Measurements from ENCODE around the gene C1QTNF5. TPM values are rescaled to one million over a fixed set of nuclear protein-coding genes. Genes with fewer than 3 reads are reported as not detected.
"Not testable (repeated sequence)": the region's sequence is repeated elsewhere in the genome, so short reads cannot be mapped to it uniquely, and the experiment has no call there.

Gene C1QTNF5
- total and polyA plus RNA-seq, 2 donors (not counting 1 experiment from before 2014, with no cell fraction given): not detected

GRCh38 chr11:119388103-119388502, 47.4 kb upstream of the C1QTNF5 start:
- no peak for DNase-seq
- H3K4me3 Mint-ChIP-seq: no peak overlapping the region
- Histone ChIP-seq H3K79me2 (ENCODE audit: control insufficient read depth, insufficient read depth, low read length) (no peaks in the 10 kb centered on the region), H3K27me3 (replicated peaks in 1 of 4; ENCODE audit: control extremely low read depth in 1 of 4, control insufficient read depth in 3 of 4, insufficient read depth in 4 of 4, low read length in 3 of 4) (peaks cover 0 to 14% (median 8%) of the 10 kb centered on the region in 4 experiments), H3K27ac (ENCODE audit: low read length in 2 of 2) (no peak overlapping the region), H4K20me1 (ENCODE audit: control insufficient read depth, insufficient read depth, low read length, poor library complexity, severe bottlenecking) (no peaks in the 10 kb centered on the region), H3K9ac (ENCODE audit: low read length) (no peak overlapping the region), H3K4me3 (ENCODE audit: control extremely low read depth in 1 of 5, extremely low read depth in 1 of 5, insufficient read depth in 1 of 5, low read depth in 2 of 5, low read length in 4 of 5) (no peak overlapping the region), H3K9me3 (ENCODE audit: control extremely low read depth in 1 of 3, control insufficient read depth in 2 of 3, insufficient read depth in 1 of 3, low read length in 2 of 3) (no peaks in the 10 kb centered on the region), H2AFZ (ENCODE audit: insufficient read depth, low read depth, low read length, poor library complexity, severe bottlenecking) (no peak overlapping the region), H3K4me1 (ENCODE audit: control insufficient read depth in 2 of 2, insufficient read depth in 2 of 2, low read length in 2 of 2) (no peaks in the 10 kb centered on the region), H3K4me2 (replicated peaks; ENCODE audit: low read depth, low read length, poor library complexity, severe bottlenecking) (no peak overlapping the region), H3K36me3 (replicated peaks in 1 of 2; ENCODE audit: control extremely low read depth in 1 of 2, control insufficient read depth in 1 of 2, extremely low read depth in 1 of 2, insufficient read depth in 2 of 2, low read length in 1 of 2) (no peaks in the 10 kb centered on the region)
- H3K27ac Mint-ChIP-seq: no peak overlapping the region
- ChIA-PET POLR2A (no interaction called here), CTCF (interaction anchor here (1.2 kb wide), 1 partner anchor 13 kb away, joined by 3 read pairs; no protein-coding TSS in a partner anchor)
- ATAC-seq (ENCODE audit: low read depth): no peak
- 89% methylated on average over 5 of the region's 7 CpGs for WGBS (ENCODE audit: insufficient coverage)
- intact Hi-C loops (cut with micrococcal nuclease): no loop called here
- no peaks in the 10 kb centered on the region for H3K9me3 Mint-ChIP-seq (ENCODE audit: insufficient read depth)
- no peaks in the 10 kb centered on the region for H3K4me1 Mint-ChIP-seq
- no peak for TF ChIP-seq EZH2 (IDR thresholded peaks at IDR 0.05; ENCODE audit: borderline replicate concordance, insufficient read depth, low read depth, low read length, poor library complexity, severe bottlenecking)
- no peak for TF ChIP-seq CTCF (IDR thresholded peaks at IDR 0.05)
- peaks cover 16% of the 10 kb centered on the region for H3K27me3 Mint-ChIP-seq

- Histone ChIP-seq H3K4me2 (replicated peaks; ENCODE audit: low read depth, low read length, poor library complexity, severe bottlenecking) (no peak overlapping the region), H3K27me3 (replicated peaks in 1 of 4; ENCODE audit: control extremely low read depth in 1 of 4, control insufficient read depth in 3 of 4, insufficient read depth in 4 of 4, low read length in 3 of 4) (peaks cover 0 to 27% (median 16%) of the 10 kb centered on the region in 4 experiments), H3K4me1 (ENCODE audit: control insufficient read depth in 2 of 2, insufficient read depth in 2 of 2, low read length in 2 of 2) (peaks cover 12 to 17% of the 10 kb centered on the region in 2 donors), H2AFZ (ENCODE audit: insufficient read depth, low read depth, low read length, poor library complexity, severe bottlenecking) (no peak overlapping the region), H4K20me1 (ENCODE audit: control insufficient read depth, insufficient read depth, low read length, poor library complexity, severe bottlenecking) (no peaks in the 10 kb centered on the region), H3K9me3 (ENCODE audit: control extremely low read depth in 1 of 3, control insufficient read depth in 2 of 3, insufficient read depth in 1 of 3, low read length in 2 of 3) (peaks cover 0 to 4% (median 0%) of the 10 kb centered on the region in 3 donors), H3K27ac (ENCODE audit: low read length in 2 of 2) (no peak overlapping the region), H3K9ac (ENCODE audit: low read length) (no peak overlapping the region), H3K79me2 (ENCODE audit: control insufficient read depth, insufficient read depth, low read length) (no peaks in the 10 kb centered on the region), H3K4me3 (ENCODE audit: control extremely low read depth in 1 of 5, extremely low read depth in 1 of 5, insufficient read depth in 1 of 5, low read depth in 2 of 5, low read length in 4 of 5) (no peak overlapping the region), H3K36me3 (replicated peaks in 1 of 2; ENCODE audit: control extremely low read depth in 1 of 2, control insufficient read depth in 1 of 2, extremely low read depth in 1 of 2, insufficient read depth in 2 of 2, low read length in 1 of 2) (no peaks in the 10 kb centered on the region)
- H3K4me3 Mint-ChIP-seq: no peak overlapping the region
- DNase-seq (no peak), ATAC-seq (ENCODE audit: low read depth) (no peak)
- POLR2A ChIA-PET: no interaction called here
- 89% methylated on average over 2 of the region's 2 CpGs for WGBS (ENCODE audit: insufficient coverage)
- CTCF ChIA-PET: interaction anchor here (0.6 to 0.7 kb wide), 2 partner anchors 16 to 20 kb away, joined by 3 to 4 read pairs; no protein-coding TSS in a partner anchor
- intact Hi-C loops (cut with micrococcal nuclease): no loop called here
- no peaks in the 10 kb centered on the region for H3K9me3 Mint-ChIP-seq (ENCODE audit: insufficient read depth)
- TF ChIP-seq EZH2 (IDR thresholded peaks at IDR 0.05; ENCODE audit: borderline replicate concordance, insufficient read depth, low read depth, low read length, poor library complexity, severe bottlenecking) (no peak), CTCF (IDR thresholded peaks at IDR 0.05) (no peak)
- H3K4me1 Mint-ChIP-seq: peaks cover 6% of the 10 kb centered on the region
- no peak overlapping the region for H3K27ac Mint-ChIP-seq
- H3K27me3 Mint-ChIP-seq: peaks cover 5% of the 10 kb centered on the region
These were observed 43.6 kb upstream of the C1QTNF5 start for GRCh38 chr11:119384332-119384731.

- H3K9me3 ChIP-seq (ENCODE audit: control extremely low read depth in 1 of 3, control insufficient read depth in 2 of 3, insufficient read depth in 1 of 3, low read length in 2 of 3); H3K27ac Mint-ChIP-seq; DNase-seq; H3K27ac ChIP-seq (ENCODE audit: low read length in 2 of 2); intact Hi-C loops (cut with micrococcal nuclease); H4K20me1 ChIP-seq (ENCODE audit: control insufficient read depth, insufficient read depth, low read length, poor library complexity, severe bottlenecking); H3K36me3 ChIP-seq (replicated peaks in 1 of 2; ENCODE audit: control extremely low read depth in 1 of 2, control insufficient read depth in 1 of 2, extremely low read depth in 1 of 2, insufficient read depth in 2 of 2, low read length in 1 of 2); H3K9me3 Mint-ChIP-seq (ENCODE audit: insufficient read depth); H3K4me1 Mint-ChIP-seq; ATAC-seq (ENCODE audit: low read depth); H3K79me2 ChIP-seq (ENCODE audit: control insufficient read depth, insufficient read depth, low read length); POLR2A ChIA-PET; H3K9ac ChIP-seq (ENCODE audit: low read length); H3K4me3 Mint-ChIP-seq; H3K27me3 Mint-ChIP-seq: not testable (repeated sequence)
- H3K4me1 ChIP-seq (ENCODE audit: control insufficient read depth in 2 of 2, insufficient read depth in 2 of 2, low read length in 2 of 2): peaks cover 12 to 17% of the 10 kb centered on the region in 2 donors
- CTCF ChIA-PET: interaction anchor here (1.0 to 6.5 kb wide), 4 partner anchors 10 to 26 kb away, joined by 3 to 61 read pairs (median 6); no protein-coding TSS in a partner anchor
- peaks cover 0 to 27% (median 16%) of the 10 kb centered on the region in 4 experiments for H3K27me3 ChIP-seq (replicated peaks in 1 of 4; ENCODE audit: control extremely low read depth in 1 of 4, control insufficient read depth in 3 of 4, insufficient read depth in 4 of 4, low read length in 3 of 4)
- peak overlapping the region; percentile 98 for H3K4me2 ChIP-seq (replicated peaks; ENCODE audit: low read depth, low read length, poor library complexity, severe bottlenecking)
- H2AFZ ChIP-seq (ENCODE audit: insufficient read depth, low read depth, low read length, poor library complexity, severe bottlenecking): peak overlapping the region; percentile 88
- 90% methylated on average over 11 of the region's 14 CpGs for WGBS (ENCODE audit: insufficient coverage)
- H3K4me3 ChIP-seq (ENCODE audit: control extremely low read depth in 1 of 5, extremely low read depth in 1 of 5, insufficient read depth in 1 of 5, low read depth in 2 of 5, low read length in 4 of 5): peak overlapping the region in 1 of 5 experiments; percentile 72
These were observed 41.8 kb upstream of the C1QTNF5 start for GRCh38 chr11:119382513-119382912.

Measured in B cell (primary cell).